ENCODE data around the gene ITGB3.
A peak's percentile ranks its signal among the peaks of the same experiment; 100 is the strongest.
"Not testable (repeated sequence)": the region's sequence is repeated elsewhere in the genome, so short reads cannot be mapped to it uniquely, and the experiment has no call there.

ITGB3 gene

DNA sequence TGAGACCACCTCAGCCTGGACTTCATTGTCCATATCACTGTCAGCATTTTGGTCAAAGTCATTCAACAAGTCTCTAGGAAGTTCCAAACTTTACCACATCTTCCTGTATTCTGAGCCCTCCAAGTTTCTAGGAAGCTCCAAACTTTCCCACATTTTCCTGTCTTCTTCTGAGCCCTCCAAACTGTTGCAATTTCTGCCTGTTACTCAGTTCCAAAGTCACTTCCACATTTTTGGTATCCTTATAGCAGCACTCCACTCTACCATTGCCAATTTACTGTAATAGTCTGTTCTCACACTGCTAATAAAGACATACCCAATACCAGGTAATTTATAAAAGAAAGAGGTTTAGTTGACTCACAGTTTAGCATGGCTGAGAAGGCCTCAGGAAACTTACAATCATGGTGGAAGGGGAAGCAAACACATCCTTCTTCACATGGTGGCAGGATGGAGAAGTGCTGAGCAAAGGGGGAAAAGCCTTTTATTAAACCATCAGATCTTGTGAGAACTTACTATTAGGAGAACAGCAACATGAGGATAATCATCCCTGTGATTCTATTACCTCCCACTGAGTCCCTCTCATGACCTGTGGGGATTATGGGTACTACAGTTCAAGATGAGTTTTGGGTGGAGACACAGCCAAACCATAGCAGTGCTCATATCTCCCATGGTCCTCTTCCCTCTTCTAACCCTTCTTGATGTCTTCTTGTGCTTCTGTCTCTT is 16.1 kb downstream of the ITGB3 start:
- DNase-seq; in situ Hi-C loops (cut with MboI; ENCODE audit: low pct_unique_long_range_greater_than_20kb, low sequenced_read_pairs): not testable (repeated sequence)

- no peak for DNase-seq
- in situ Hi-C loops (cut with MboI; ENCODE audit: low pct_unique_long_range_greater_than_20kb, low sequenced_read_pairs), result no loop called here
These were observed 17.5 kb downstream of the ITGB3 start for GRCh38 chr17:47270946-47271705.

DNA sequence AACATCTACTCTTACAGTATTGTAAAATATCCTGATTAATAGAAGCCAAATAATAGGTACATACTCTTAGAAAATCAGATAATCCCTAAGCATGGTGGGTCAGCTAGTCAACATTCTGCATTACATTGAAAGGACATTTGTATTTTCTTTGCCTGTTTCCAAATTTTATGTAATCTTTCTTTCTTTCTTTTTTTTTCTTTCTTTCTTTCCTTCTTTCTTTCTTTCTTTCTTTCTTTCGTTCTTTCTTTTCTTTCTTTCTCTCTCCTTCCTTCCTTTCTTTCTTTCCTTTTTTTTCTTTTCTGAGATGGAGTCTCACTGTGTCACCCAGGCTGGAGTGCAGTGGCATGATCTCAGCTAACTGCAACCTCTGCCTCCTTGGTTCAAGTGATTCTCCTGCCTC is 18.9 kb downstream of the ITGB3 start:
- DNase-seq, result no peak
- in situ Hi-C loops (cut with MboI; ENCODE audit: low pct_unique_long_range_greater_than_20kb, low sequenced_read_pairs), result no loop called here

GRCh38 chr17:47273245-47273644 is 19.6 kb downstream of the ITGB3 start:
- DNase-seq, result no peak
- in situ Hi-C loops (cut with MboI; ENCODE audit: low pct_unique_long_range_greater_than_20kb, low sequenced_read_pairs), result no loop called here

DNA sequence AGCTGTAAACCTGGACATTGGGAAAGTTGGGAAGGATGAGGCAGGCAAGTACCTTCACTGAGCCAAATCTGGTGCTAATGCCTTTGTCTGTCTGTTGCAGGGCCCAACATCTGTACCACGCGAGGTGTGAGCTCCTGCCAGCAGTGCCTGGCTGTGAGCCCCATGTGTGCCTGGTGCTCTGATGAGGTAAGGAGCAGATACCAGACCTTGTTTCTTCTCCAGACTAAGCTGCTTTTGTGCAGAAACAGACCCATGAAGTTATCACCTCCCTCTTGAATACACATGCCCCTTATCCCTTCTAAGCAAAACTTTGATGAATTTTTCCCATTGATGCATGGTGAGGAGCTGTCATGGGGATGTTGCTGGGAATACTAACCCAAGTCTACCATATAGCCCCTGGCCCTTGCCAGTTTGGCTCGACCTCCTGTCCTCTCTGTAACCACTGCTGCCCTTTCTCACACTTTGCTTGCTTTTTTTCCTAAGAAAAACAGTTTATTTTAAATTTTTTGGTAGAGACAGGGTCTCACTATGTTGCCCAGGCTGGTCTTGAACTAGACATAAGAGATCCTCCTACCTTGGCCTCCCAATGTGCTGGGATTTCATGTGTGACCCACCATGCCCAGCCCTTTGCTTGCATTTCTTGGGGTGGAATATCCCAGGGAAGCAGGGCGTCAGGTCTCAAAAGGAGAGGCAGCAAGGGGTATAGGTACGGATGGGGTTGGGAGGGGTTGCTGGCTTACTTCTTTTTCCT is 20.9 kb downstream of the ITGB3 start:
- in situ Hi-C loops (cut with MboI; ENCODE audit: low pct_unique_long_range_greater_than_20kb, low sequenced_read_pairs), result no loop called here
- DNase-seq, result no peak

GRCh38 chr17:47275245-47275984 is 21.8 kb downstream of the ITGB3 start:
- in situ Hi-C loops (cut with MboI; ENCODE audit: low pct_unique_long_range_greater_than_20kb, low sequenced_read_pairs), result no loop called here

GRCh38 chr17:47276444-47276843 is 22.8 kb downstream of the ITGB3 start:
- in situ Hi-C loops (cut with MboI; ENCODE audit: low pct_unique_long_range_greater_than_20kb, low sequenced_read_pairs), result no loop called here

More at GRCh38 chr17:47275245-47275984, 21.8 kb downstream of the ITGB3 start:
- no peak for DNase-seq

DNA sequence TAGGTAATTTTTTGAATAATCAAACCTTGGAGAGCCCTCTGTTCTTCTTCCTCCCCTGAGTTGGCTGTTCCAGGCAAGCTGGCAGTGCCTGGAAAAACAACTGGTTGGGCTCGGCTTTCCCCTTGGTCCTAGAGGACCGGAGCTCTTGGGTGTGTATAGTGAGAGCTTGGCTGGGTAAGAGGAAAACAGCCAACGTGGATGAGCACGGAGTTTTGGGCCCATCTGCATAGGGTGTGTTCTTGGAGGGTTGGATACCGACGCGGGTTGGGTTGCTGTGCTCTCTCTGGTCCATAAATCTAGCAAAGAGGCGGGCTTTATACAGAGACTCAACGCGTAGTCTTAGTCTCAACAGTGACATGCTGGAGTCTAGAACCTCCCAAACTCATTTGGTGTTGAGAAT is 23.2 kb downstream of the ITGB3 start:
- no peak for DNase-seq
- in situ Hi-C loops (cut with MboI; ENCODE audit: low pct_unique_long_range_greater_than_20kb, low sequenced_read_pairs), result no loop called here

More at GRCh38 chr17:47276444-47276843, 22.8 kb downstream of the ITGB3 start:
- no peak for DNase-seq

GRCh38 chr17:47277921-47278320 is 24.3 kb downstream of the ITGB3 start:
- in situ Hi-C loops (cut with MboI; ENCODE audit: low pct_unique_long_range_greater_than_20kb, low sequenced_read_pairs), result no loop called here
- DNase-seq, result no peak

DNA sequence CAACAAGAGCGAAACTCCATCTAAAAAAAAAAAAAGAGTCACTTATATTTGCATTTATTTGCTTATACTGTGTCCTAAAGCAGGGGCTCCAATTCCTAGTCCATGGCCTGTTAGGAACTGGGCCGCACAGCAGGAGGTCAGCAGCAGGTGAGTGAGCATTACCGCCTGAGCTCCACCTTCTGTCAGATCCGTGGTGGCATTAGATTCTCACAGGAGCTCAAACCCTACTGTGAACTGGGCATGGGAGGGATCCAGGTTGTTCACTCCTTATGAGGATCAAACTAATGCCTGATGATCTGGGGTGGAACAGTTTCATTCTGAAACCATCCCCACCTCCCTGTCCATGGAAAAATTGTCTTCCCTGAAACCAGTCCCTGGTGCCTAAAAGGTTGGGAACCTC is 24.9 kb downstream of the ITGB3 start:
- in situ Hi-C loops (cut with MboI; ENCODE audit: low pct_unique_long_range_greater_than_20kb, low sequenced_read_pairs), result no loop called here
- no peak for DNase-seq

- DNase-seq, result peak; percentile 78
- in situ Hi-C loops (cut with MboI; ENCODE audit: low pct_unique_long_range_greater_than_20kb, low sequenced_read_pairs), result no loop called here
These were observed 25.6 kb downstream of the ITGB3 start for GRCh38 chr17:47279062-47279801.

GRCh38 chr17:47280072-47280811 is 26.6 kb downstream of the ITGB3 start:
- DNase-seq, result no peak
- in situ Hi-C loops (cut with MboI; ENCODE audit: low pct_unique_long_range_greater_than_20kb, low sequenced_read_pairs), result no loop called here

GRCh38 chr17:47281216-47281615 is 27.6 kb downstream of the ITGB3 start:
- DNase-seq, result no peak
- in situ Hi-C loops (cut with MboI; ENCODE audit: low pct_unique_long_range_greater_than_20kb, low sequenced_read_pairs), result no loop called here

DNA sequence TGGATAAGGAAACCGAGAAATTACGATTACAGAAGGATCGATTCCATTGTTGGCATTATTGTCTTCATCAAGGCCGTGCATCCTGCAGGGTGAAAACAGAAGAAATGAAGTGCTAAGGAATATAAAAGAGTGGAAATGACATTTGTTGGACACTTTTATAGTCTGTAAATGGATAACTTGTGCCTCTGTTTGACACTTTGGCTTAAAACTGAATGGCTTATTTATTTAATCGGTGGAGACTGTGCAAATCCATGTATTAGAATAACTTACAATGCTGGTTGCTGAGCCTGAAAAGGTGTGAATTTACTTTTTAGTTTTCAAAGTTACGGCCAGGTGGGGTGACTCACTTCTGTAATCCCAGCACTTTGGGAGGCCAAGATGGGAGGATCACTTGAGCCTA is 31.4 kb downstream of the ITGB3 start:
- DNase-seq, result no peak
- in situ Hi-C loops (cut with MboI; ENCODE audit: low pct_unique_long_range_greater_than_20kb, low sequenced_read_pairs), result no loop called here

GRCh38 chr17:47286198-47286914 is 32.7 kb downstream of the ITGB3 start:
- no peak for DNase-seq
- in situ Hi-C loops (cut with MboI; ENCODE audit: low pct_unique_long_range_greater_than_20kb, low sequenced_read_pairs), result no loop called here

- DNase-seq, result no peak
- in situ Hi-C loops (cut with MboI; ENCODE audit: low pct_unique_long_range_greater_than_20kb, low sequenced_read_pairs), result no loop called here
These were observed 33.4 kb downstream of the ITGB3 start for GRCh38 chr17:47287068-47287467.

DNA sequence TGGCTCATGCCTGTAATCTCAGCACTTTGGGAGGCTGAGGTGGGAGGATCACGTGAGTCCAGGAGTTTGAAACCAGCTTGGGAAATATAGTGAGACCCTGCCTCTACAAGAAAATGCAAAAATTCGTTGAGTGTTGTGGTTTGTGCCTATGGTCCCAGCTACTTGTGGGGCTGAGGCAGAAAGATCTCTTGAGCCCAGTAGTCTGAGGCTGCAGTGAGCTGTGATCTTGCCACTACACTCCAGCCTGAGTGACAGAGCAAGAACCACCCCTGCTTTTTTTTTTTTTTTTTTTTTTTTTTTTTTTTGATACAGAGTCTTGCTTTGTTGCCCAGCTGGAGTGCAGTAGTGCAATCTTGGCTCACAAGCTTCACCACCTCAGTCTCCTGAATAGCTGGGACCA is 34.0 kb downstream of the ITGB3 start:
- in situ Hi-C loops (cut with MboI; ENCODE audit: low pct_unique_long_range_greater_than_20kb, low sequenced_read_pairs), result no loop called here

More for the DNA sequence above, 34.0 kb downstream of the ITGB3 start:
- no peak for DNase-seq

Measured in KBM-7 (cell line).